ENCODE data around the gene COASY.

GRCh38 chr17:42577140-42577531, 15.2 kb downstream of the COASY start:
- no peak for TF ChIP-seq CTCF (conservative IDR thresholded peaks at IDR 0.05; ENCODE audit: low read depth, low read length)
- no peak for TF ChIP-seq POLR2A (IDR thresholded peaks at IDR 0.05; ENCODE audit: low read depth, low read length)
- no peak for TF ChIP-seq ELK1 (IDR thresholded peaks at IDR 0.05; ENCODE audit: borderline replicate concordance, low read depth, low read length)
- no peak for TF ChIP-seq MAFK (IDR thresholded peaks at IDR 0.05; ENCODE audit: low read depth, low read length)
- no peak for TF ChIP-seq CEBPB (IDR thresholded peaks at IDR 0.05; ENCODE audit: low read depth, low read length)
- no peak for TF ChIP-seq RFX5 (IDR thresholded peaks at IDR 0.05; ENCODE audit: low read depth, low read length)
- no peak for TF ChIP-seq MXI1 (IDR thresholded peaks at IDR 0.05; ENCODE audit: borderline replicate concordance, low read depth, low read length)
- TF ChIP-seq SMC3 (IDR thresholded peaks at IDR 0.05; ENCODE audit: low read depth, low read length), result no peak
- no peak for TF ChIP-seq MAZ (IDR thresholded peaks at IDR 0.05; ENCODE audit: borderline replicate concordance, low read depth, low read length)
- TF ChIP-seq USF2 (IDR thresholded peaks at IDR 0.05; ENCODE audit: low read depth, low read length), result no peak
- no peak for TF ChIP-seq RCOR1 (IDR thresholded peaks at IDR 0.05; ENCODE audit: insufficient replicate concordance, low read length)

Data from IMR-90 (cell line).